Cardiac fibroblast (primary cell): ENCODE data around the gene SRD5A3.

Source experiments
- DNase-seq, 2 donors: peaks; one replicate each; pipeline versions ENCODE4 v3.0.0 to v3.0.0-alpha.2; 2010; ENCODE audit warnings: low read depth in 2 of 2
- H3K4me3 ChIP-seq, 2 donors: replicated peaks in 1 of 2; 1 replicate in 1 of 2; 2 replicates in 1 of 2; pipeline ENCODE4 v1.5.1; 2011; ENCODE audit warnings: low read depth in 2 of 2, low read length in 2 of 2, mild to moderate bottlenecking in 2 of 2, moderate library complexity in 1 of 2
- TF ChIP-seq, protein P1 (sequence below): IDR thresholded peaks from one replicate; pipeline ENCODE4 v1.5.1; 2011; ENCODE audit warnings: low read depth, mild to moderate bottlenecking, low read length, inconsistent platforms

SRD5A3 gene

DNA sequence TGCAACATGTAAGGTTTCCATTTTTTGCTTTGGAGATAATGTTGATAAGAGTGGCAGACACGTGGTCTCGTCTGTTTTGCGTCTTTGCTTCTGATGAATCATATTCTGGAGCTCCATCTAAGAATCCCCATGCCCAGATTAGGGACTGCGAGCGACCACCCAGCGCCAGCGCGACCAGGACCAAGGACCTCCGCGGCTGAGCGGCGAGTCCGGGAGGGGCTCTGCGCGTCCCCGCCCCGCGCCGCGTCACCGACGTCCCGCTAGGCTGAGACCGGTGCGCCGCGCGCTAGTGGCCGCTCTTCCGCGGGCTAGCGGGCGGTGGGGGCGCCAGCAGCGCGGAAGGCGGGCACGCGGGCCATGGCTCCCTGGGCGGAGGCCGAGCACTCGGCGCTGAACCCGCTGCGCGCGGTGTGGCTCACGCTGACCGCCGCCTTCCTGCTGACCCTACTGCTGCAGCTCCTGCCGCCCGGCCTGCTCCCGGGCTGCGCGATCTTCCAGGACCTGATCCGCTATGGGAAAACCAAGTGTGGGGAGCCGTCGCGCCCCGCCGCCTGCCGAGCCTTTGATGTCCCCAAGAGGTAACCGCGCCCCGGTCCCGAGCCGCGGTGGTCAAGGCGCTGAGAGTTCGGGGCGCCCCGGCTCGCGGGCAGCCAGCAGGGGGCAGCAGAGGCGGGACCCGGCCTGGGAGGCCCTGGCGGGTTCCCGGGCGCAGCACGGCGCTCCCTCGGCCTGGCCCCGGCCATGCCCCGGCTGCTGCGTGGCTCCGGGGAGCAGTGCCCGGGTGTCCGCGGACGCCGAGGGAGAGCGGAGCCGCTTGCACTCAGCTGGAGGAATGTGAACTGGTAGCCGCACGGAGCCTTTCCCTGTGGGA lies at the start of gene SRD5A3:
SRD5A3 (plus strand) TSS at position 263 of the 871 bp plus-strand sequence; CDS start at position 358, 95 bp downstream.
- TF ChIP-seq, protein P1, sequence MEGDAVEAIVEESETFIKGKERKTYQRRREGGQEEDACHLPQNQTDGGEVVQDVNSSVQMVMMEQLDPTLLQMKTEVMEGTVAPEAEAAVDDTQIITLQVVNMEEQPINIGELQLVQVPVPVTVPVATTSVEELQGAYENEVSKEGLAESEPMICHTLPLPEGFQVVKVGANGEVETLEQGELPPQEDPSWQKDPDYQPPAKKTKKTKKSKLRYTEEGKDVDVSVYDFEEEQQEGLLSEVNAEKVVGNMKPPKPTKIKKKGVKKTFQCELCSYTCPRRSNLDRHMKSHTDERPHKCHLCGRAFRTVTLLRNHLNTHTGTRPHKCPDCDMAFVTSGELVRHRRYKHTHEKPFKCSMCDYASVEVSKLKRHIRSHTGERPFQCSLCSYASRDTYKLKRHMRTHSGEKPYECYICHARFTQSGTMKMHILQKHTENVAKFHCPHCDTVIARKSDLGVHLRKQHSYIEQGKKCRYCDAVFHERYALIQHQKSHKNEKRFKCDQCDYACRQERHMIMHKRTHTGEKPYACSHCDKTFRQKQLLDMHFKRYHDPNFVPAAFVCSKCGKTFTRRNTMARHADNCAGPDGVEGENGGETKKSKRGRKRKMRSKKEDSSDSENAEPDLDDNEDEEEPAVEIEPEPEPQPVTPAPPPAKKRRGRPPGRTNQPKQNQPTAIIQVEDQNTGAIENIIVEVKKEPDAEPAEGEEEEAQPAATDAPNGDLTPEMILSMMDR = peak; percentile 46
- DNase-seq = peak; percentile 80 to 83
- peak within 1 kb of the TSS; percentile 70 for H3K4me3 ChIP-seq

DNA sequence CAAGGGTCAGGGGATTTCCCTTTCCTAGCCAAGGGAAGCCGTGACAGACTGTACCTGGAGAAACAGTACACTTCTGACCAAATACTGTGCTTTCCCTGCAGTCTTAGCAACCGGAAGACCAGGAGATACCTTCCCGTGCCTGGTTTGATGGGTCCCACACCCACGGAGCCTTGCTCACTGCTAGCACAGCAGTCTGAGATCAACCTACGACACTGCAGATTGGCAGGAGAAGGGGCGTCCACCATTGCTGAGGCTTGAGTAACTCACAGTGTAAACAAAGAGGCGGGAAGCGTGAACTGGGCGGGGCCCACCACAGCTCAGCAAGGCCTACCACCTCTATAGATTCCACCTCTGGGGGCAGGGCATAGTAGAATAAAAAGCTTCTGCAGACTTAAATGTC lies 48.7 kb upstream of the SRD5A3 start:
- no peak overlapping the region for H3K4me3 ChIP-seq
- TF ChIP-seq, protein P1 = no peak
- peak in 1 of 2 donors; percentile 41 for DNase-seq

DNA sequence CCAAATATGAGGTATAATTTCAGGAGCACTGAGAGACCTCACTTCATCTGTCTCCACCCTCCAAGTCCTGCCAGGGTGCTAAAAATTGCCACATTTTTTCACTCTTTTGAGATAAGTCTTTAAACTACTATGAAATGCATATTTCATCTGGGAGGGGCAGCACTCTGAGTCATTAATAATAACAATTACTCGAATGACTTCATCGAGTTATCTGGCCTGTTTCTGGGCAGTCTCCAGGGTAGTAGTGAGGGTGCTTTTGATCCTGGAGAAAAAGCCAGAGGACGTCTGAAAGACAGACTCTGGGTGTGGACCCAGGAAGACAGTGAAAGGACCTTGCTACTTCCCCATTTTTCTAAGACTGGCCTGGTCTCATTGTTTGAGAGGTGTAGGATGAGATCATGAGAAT lies 42.3 kb upstream of the SRD5A3 start:
- H3K4me3 ChIP-seq = no peak overlapping the region
- DNase-seq = peak; percentile 76 to 85
- TF ChIP-seq, protein P1 = no peak

DNA sequence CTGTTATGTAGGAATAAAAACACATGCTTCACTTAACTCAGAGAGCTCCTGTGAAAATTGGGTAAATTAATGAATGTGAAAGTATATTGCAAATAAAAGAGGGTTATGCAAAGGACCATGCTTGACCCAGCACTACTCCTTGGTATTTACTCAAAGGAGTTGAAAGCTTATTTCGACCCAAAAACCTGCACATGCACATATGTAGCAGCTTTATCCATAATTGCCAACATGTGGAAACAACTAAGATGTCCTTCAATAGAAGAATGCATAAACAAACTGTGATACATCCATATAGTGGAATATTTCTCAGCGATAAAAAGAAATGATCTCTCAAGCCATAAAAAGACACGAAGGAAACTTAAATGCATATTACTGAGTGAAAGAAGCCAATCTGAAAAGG lies 41.7 kb upstream of the SRD5A3 start:
- H3K4me3 ChIP-seq = no peak overlapping the region
- TF ChIP-seq, protein P1 = no peak
- DNase-seq = no peak

DNA sequence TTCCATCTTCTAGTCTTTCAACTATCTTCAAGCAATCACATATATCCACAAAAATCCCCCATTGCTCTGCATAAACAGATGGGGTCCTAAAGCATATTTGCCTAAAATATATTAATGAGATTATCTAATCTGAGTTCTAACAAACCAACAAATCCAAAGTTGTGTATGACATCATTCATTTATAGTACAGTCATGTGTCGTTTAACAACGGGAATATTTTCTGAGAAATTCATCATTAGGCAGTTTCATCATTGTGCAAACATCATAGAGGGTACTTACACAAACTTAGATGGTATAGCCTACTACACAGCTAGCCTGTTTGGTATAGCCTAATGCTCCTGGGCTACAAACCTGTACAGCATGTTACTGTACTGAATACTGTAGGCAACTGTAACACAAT lies 38.0 kb upstream of the SRD5A3 start:
- no peak overlapping the region for H3K4me3 ChIP-seq
- TF ChIP-seq, protein P1 = no peak
- no peak for DNase-seq

DNA sequence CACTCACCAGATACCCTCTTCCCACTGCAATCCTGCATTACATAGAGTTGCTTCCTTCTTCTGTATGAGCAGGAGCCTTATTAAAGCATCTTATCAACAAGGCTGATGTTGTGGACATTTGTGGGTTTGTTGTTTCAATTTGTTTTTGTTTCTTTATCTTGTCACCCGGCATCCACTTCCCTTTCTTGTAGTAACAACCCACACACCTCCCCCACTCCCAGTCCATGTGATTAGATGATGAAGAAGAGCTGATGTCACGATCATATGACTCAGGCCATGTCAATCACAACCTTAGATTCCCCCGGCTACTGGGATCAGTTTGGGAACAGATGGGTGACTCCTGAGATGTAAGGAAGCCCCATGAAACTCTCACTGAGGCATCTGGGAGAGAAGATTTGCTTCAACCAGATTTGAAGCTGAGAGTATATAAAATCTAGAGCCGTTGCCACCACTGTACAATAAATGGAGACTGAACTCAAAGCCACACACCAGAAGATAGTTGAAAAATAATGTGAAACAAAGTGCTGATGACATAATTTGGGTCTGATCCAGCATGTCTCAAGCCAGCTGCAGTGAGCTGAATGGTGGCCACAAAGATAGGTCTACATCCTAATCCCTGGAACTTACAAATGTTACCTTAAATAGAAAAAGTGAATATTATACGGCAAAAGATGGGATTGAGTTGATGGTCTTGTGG lies 34.1 kb upstream of the SRD5A3 start:
- peak; percentile 37 to 55 for DNase-seq

More for the DNA sequence above, 34.1 kb upstream of the SRD5A3 start:
- no peak overlapping the region for H3K4me3 ChIP-seq
- TF ChIP-seq, protein P1 = no peak
